SK-N-SH (cell line): ENCODE results near the gene NECTIN2. TPM values are rescaled to one million over a fixed set of nuclear protein-coding genes. Genes with fewer than 3 reads are reported as not detected.

Experiments used
- CTCF ChIA-PET: fragments of 300-600, 350-600 bp; formaldehyde crosslinking; extraction: SDS; loops from one replicate; lab custom pipeline; 2021; lab: Yijun Ruan, JAX
- POLR2A ChIA-PET: fragments of 350-600 bp; sonication (Branson Sonifier 250); formaldehyde crosslinking; extraction: SDS; loops from one replicate; lab custom pipeline; 2020; ENCODE audit warnings: antibody characterized with exemption, inconsistent platforms; lab: Yijun Ruan, JAX
- DNase-seq: peaks from one replicate; pipeline ENCODE4 v3.0.0; 2012
- H2AFZ ChIP-seq: fragments of 200-600 bp; sonication (generic); 2 replicates; pipeline ENCODE4 v1.8.1; 2016; ENCODE audit warnings: antibody characterized with exemption, mild to moderate bottlenecking, low read depth
- H3F3A ChIP-seq: fragments of 200-600 bp; sonication (generic); replicated peaks from 2 replicates; pipeline ENCODE3; 2016; ENCODE audit warnings: antibody characterized with exemption, mild to moderate bottlenecking; ENCODE audit not compliant: insufficient read depth
- H3K27ac ChIP-seq, 2 experiments: fragments of 200-500 bp in 1 of 2; fragments of 200-600 bp in 1 of 2; sonication (Bioruptor generic) in 1 of 2; sonication (generic), shearing (Covaris generic) in 1 of 2; 2 replicates each; pipeline versions ENCODE4 v1.5.1 to v1.6.1; 2014 to 2016; ENCODE audit warnings: low read depth in 2 of 2, inconsistent platforms in 1 of 2, low read length in 1 of 2, mild to moderate bottlenecking in 1 of 2, mixed read lengths in 1 of 2
- H3K27me3 ChIP-seq: fragments of 200-600 bp; sonication (generic), shearing (Covaris generic); 2 replicates; pipeline ENCODE4 v1.6.1; 2016; ENCODE audit warnings: mixed run types; ENCODE audit not compliant: insufficient read depth
- H3K36me3 ChIP-seq, 2 experiments: fragments of 200-500 bp in 1 of 2; fragments of 200-600 bp in 1 of 2; sonication (Bioruptor generic) in 1 of 2; sonication (generic) in 1 of 2; replicated peaks in 1 of 2; 2 replicates each; pipeline versions ENCODE3 to v1.5.1; 2014 to 2016; ENCODE audit warnings: low read length in 1 of 2, mild to moderate bottlenecking in 1 of 2; ENCODE audit not compliant: insufficient read depth in 2 of 2, control insufficient read depth in 1 of 2
- H3K4me1 ChIP-seq, 2 experiments: fragments of 200-500 bp in 1 of 2; fragments of 200-600 bp in 1 of 2; sonication (Bioruptor generic) in 1 of 2; sonication (generic), shearing (Covaris generic) in 1 of 2; 2 replicates each; pipeline versions ENCODE4 v1.5.1 to v1.6.1; 2014 to 2016; ENCODE audit warnings: low read depth in 1 of 2, low read length in 1 of 2, mixed run types in 1 of 2; ENCODE audit not compliant: insufficient read depth in 2 of 2, control insufficient read depth in 1 of 2
- H3K4me2 ChIP-seq: fragments of 200-600 bp; sonication (generic), shearing (Covaris generic); 2 replicates; pipeline ENCODE4 v1.6.1; 2017; ENCODE audit warnings: mixed run types
- H3K4me3 ChIP-seq, 2 experiments: fragments of 200-500 bp in 1 of 2; fragments of 200-600 bp in 1 of 2; sonication (Bioruptor generic) in 1 of 2; sonication (generic), shearing (Covaris generic) in 1 of 2; 2 replicates each; pipeline versions ENCODE4 v1.5.1 to v1.8.1; 2014 to 2016; ENCODE audit warnings: low read depth in 2 of 2, inconsistent platforms in 1 of 2, low read length in 1 of 2, mild to moderate bottlenecking in 1 of 2, mixed read lengths in 1 of 2, moderate library complexity in 1 of 2
- H3K79me2 ChIP-seq: fragments of 200-600 bp; sonication (generic); 2 replicates; pipeline ENCODE4 v1.8.1; 2017; ENCODE audit warnings: mild to moderate bottlenecking; ENCODE audit not compliant: insufficient read depth
- H3K9ac ChIP-seq: fragments of 200-600 bp; sonication (generic); 2 replicates; pipeline ENCODE4 v1.6.1; 2017; ENCODE audit warnings: mixed run types
- H3K9me2 ChIP-seq: fragments of 200-600 bp; sonication (generic); 2 replicates; pipeline ENCODE4 v1.6.1; 2017; ENCODE audit warnings: mixed run types
- H3K9me3 ChIP-seq: fragments of 200-600 bp; sonication (generic); 2 replicates; pipeline ENCODE4 v1.6.1; 2017; ENCODE audit warnings: mixed run types, mild to moderate bottlenecking, moderate library complexity
- H4K20me1 ChIP-seq: fragments of 200-600 bp; sonication (generic); 2 replicates; pipeline ENCODE4 v1.6.1; 2017; ENCODE audit warnings: mild to moderate bottlenecking, mixed run types; ENCODE audit not compliant: insufficient read depth
- CTCF ChIP-seq: fragments of 200-600 bp; sonication (generic); IDR thresholded peaks from 2 replicates; pipeline ENCODE4 v1.6.1; 2017; ENCODE audit warnings: antibody characterized with exemption, mild to moderate bottlenecking, moderate library complexity
- ELF1 ChIP-seq: IDR thresholded peaks from 2 replicates; pipeline ENCODE4 v1.4.0; 2012
- FOSL2 ChIP-seq: IDR thresholded peaks from 2 replicates; pipeline ENCODE4 v1.4.0; 2012; ENCODE audit warnings: low read depth, mild to moderate bottlenecking, moderate library complexity, borderline replicate concordance
- FOXM1 ChIP-seq: IDR thresholded peaks from 2 replicates; pipeline ENCODE4 v1.4.0; 2012; ENCODE audit warnings: low read depth, mild to moderate bottlenecking
- GATA2 ChIP-seq: sonication (generic); formaldehyde crosslinking; IDR thresholded peaks from 2 replicates; pipeline ENCODE4 v1.5.0; 2020; ENCODE audit warnings: mild to moderate bottlenecking, missing genetic modification reagents
- JUND ChIP-seq: IDR thresholded peaks from 2 replicates; pipeline ENCODE4 v1.4.0; 2012
- MEF2A ChIP-seq: IDR thresholded peaks from 2 replicates; pipeline ENCODE4 v1.4.0; 2012; ENCODE audit warnings: low read depth, borderline replicate concordance
- MXI1 ChIP-seq: IDR thresholded peaks from 2 replicates; pipeline ENCODE4 v1.6.1; 2012; ENCODE audit warnings: mild to moderate bottlenecking, low read depth, low read length, improper control_type of control experiment
- NFIC ChIP-seq: IDR thresholded peaks from 2 replicates; pipeline ENCODE4 v1.4.0; 2012; ENCODE audit warnings: borderline replicate concordance
- NRF1 ChIP-seq: IDR thresholded peaks from 2 replicates; pipeline ENCODE4 v1.6.1; 2012; ENCODE audit warnings: low read depth, mild to moderate bottlenecking, low read length
- RAD21 ChIP-seq: IDR thresholded peaks from 2 replicates; pipeline ENCODE4 v1.6.1; 2012; ENCODE audit warnings: mild to moderate bottlenecking, low read length
- RCOR1 ChIP-seq: fragments of 150-350 bp; IDR thresholded peaks from 2 replicates; pipeline ENCODE4 v1.6.1; 2017; ENCODE audit warnings: antibody characterized with exemption, low read length
- RXRA ChIP-seq: IDR thresholded peaks from 2 replicates; pipeline ENCODE4 v1.4.0; 2012; ENCODE audit warnings: low read depth, mild to moderate bottlenecking, borderline replicate concordance
- USF2 ChIP-seq: fragments of 150-350 bp; IDR thresholded peaks from 2 replicates; pipeline ENCODE4 v1.6.1; 2017; ENCODE audit warnings: antibody characterized with exemption, low read length, low read depth, borderline replicate concordance
- WGBS: methylation state at CpG from one replicate; pipeline ENCODE4 v1.1.6; 2017; ENCODE audit warnings: low lambda C conversion rate; 5-methylcytosine and 5-hydroxymethylcytosine counted together
- polyA plus RNA-seq, 3 experiments: library from polyadenylated mRNA; depleted of rRNA; stranded (reverse); fragments of >200 nt; gene quantifications; 2 replicates each; pipeline ENCODE4 v1.2.3, GENCODE V29; 2012
- TF ChIP-seq, protein P1 (sequence below): IDR thresholded peaks from 2 replicates; pipeline ENCODE4; 2012

Gene NECTIN2
- polyA plus RNA-seq, 1 of the 3 experiments (the other 2 are of a cell fraction): 121 TPM

DNA sequence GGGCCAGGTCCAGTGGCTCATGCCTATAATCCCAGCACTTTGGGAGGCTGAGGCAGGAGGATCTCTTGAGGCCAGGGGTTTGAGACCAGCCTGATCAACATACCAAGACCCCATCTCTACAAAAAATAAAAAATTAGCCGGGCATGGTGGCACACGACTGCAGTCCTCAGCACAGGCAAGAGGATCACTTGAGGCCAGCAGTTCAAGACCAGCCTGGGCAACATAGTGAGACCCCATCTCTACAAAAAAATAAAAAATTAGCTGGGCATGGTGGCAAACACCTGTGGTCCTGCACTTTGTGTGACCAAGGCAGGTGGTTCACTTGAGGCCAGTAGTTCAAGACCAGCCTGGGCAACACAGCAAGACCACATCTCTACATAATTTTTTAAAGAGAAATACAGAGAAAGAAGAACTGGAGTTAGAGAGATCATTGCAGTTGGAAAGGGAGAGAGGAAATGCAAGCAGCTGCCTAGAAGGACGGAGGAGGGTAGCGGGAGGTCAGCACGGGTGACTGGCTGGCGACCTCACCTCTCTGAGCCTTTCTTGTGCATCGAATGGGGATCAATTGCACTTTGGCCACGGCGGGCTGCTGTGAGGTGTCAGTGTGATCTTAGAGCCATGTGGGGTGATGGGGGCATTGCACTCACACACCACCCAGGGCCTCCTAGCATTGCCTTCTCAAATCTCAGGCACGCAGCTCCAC, 23.3 kb upstream of the NECTIN2 start:
- Histone ChIP-seq H3K27ac (no peak overlapping the region), H3K4me3 (no peak overlapping the region), H3F3A (peaks cover 4% of the 10 kb centered on the region), H3K9ac (no peak overlapping the region), H3K36me3 (no peaks in the 10 kb centered on the region), H3K79me2 (no peaks in the 10 kb centered on the region), H3K4me2 (no peak overlapping the region), H3K9me2 (no peaks in the 10 kb centered on the region), H3K4me1 (no peaks in the 10 kb centered on the region), H3K9me3 (no peaks in the 10 kb centered on the region), H4K20me1 (no peaks in the 10 kb centered on the region), H2AFZ (no peak overlapping the region), H3K27me3 (peaks cover 60% of the 10 kb centered on the region)
- ChIA-PET POLR2A (interaction anchor here (0.6 kb wide), 1 partner anchor 242 kb away, joined by 3 read pairs; no protein-coding TSS in a partner anchor), CTCF (interaction anchor here (0.6 to 3.9 kb wide), 7 partner anchors 14 to 99 kb away, joined by 3 to 18 read pairs (median 5); partner anchors contain the start of gene BCAM)
- TF ChIP-seq CTCF (no peak), FOSL2 (no peak), ELF1 (no peak), RAD21 (no peak), USF2 (no peak), MEF2A (no peak), NRF1 (no peak), RXRA (no peak), NFIC (no peak)
- no peak for DNase-seq
- 48% methylated on average over 9 of the region's 10 CpGs for WGBS

- Histone ChIP-seq H2AFZ (no peak overlapping the region), H3K4me1 (no peaks in the 10 kb centered on the region), H3K27me3 (peaks cover 60% of the 10 kb centered on the region), H3K4me2 (no peak overlapping the region), H4K20me1 (no peaks in the 10 kb centered on the region), H3K9me2 (no peaks in the 10 kb centered on the region), H3K27ac (no peak overlapping the region), H3K4me3 (no peak overlapping the region), H3K9ac (no peak overlapping the region), H3K36me3 (no peaks in the 10 kb centered on the region), H3K79me2 (no peaks in the 10 kb centered on the region), H3F3A (peaks cover 4% of the 10 kb centered on the region), H3K9me3 (no peaks in the 10 kb centered on the region)
- no peak for DNase-seq
- WGBS: 16% methylated on average over 4 of the region's 4 CpGs
- TF ChIP-seq JUND: no peak
- no peak for TF ChIP-seq MXI1
- no peak for TF ChIP-seq FOXM1
- no peak for TF ChIP-seq RCOR1
- TF ChIP-seq USF2: no peak
- TF ChIP-seq, protein P1, sequence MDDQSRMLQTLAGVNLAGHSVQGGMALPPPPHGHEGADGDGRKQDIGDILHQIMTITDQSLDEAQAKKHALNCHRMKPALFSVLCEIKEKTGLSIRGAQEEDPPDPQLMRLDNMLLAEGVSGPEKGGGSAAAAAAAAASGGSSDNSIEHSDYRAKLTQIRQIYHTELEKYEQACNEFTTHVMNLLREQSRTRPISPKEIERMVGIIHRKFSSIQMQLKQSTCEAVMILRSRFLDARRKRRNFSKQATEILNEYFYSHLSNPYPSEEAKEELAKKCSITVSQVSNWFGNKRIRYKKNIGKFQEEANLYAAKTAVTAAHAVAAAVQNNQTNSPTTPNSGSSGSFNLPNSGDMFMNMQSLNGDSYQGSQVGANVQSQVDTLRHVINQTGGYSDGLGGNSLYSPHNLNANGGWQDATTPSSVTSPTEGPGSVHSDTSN: no peak
- TF ChIP-seq GATA2 (CRISPR knock-in tag): no peak
- TF ChIP-seq ELF1: no peak
- ChIA-PET POLR2A (no interaction called here), CTCF (interaction anchor here (0.6 to 1.4 kb wide), 5 partner anchors 14 to 99 kb away, joined by 3 to 8 read pairs (median 5); partner anchors contain the start of gene BCAM)
Measured at GRCh38 chr19:44823373-44823698, 22.8 kb upstream of the NECTIN2 start.
